Parathyroid adenoma (tissue), 2 donors: ENCODE results near the gene PALM2AKAP2.

Experiments used
- H2AFZ ChIP-seq: fragments of 300-600 bp; sonication (generic); one replicate; pipeline ENCODE4 v1.7.0; 2017; ENCODE audit warnings: antibody characterized with exemption, mild to moderate bottlenecking
- H3K27ac ChIP-seq: fragments of 300-600 bp; sonication (generic); one replicate; pipeline ENCODE4 v1.7.0; 2017
- H3K27me3 ChIP-seq: fragments of 300-600 bp; sonication (generic); one replicate; pipeline ENCODE4 v1.7.0; 2017; ENCODE audit warnings: low read length; ENCODE audit not compliant: control insufficient read depth, insufficient read depth
- H3K36me3 ChIP-seq: fragments of 300-600 bp; sonication (generic); one replicate; pipeline ENCODE4 v1.7.0; 2017; ENCODE audit warnings: low read length; ENCODE audit not compliant: control insufficient read depth, insufficient read depth
- H3K4me1 ChIP-seq: fragments of 300-600 bp; sonication (generic); one replicate; pipeline ENCODE4 v1.7.0; 2017; ENCODE audit warnings: control low read depth
- H3K4me2 ChIP-seq: fragments of 300-600 bp; sonication (generic); one replicate; pipeline ENCODE4 v1.7.0; 2017; ENCODE audit warnings: low read length
- H3K4me3 ChIP-seq: fragments of 300-600 bp; sonication (generic); one replicate; pipeline ENCODE4 v1.7.0; 2017; ENCODE audit warnings: low read depth, low read length
- H3K79me2 ChIP-seq: fragments of 300-600 bp; sonication (generic); one replicate; pipeline ENCODE4 v1.7.0; 2017; ENCODE audit warnings: control low read depth
- H3K9ac ChIP-seq: fragments of 300-600 bp; sonication (generic); one replicate; pipeline ENCODE4 v1.7.0; 2017; ENCODE audit warnings: mild to moderate bottlenecking
- H3K9me3 ChIP-seq: fragments of 300-600 bp; sonication (generic); one replicate; pipeline ENCODE4 v1.7.0; 2017; ENCODE audit warnings: low read length; ENCODE audit not compliant: control insufficient read depth
- TF ChIP-seq, protein P1 (sequence below): fragments of 300-600 bp; sonication (generic); IDR thresholded peaks from one replicate; pipeline ENCODE4 v1.7.0; 2017; ENCODE audit warnings: antibody characterized with exemption, mild to moderate bottlenecking
- donor health status: primary hyperparathyroidism.

Gene PALM2AKAP2

DNA sequence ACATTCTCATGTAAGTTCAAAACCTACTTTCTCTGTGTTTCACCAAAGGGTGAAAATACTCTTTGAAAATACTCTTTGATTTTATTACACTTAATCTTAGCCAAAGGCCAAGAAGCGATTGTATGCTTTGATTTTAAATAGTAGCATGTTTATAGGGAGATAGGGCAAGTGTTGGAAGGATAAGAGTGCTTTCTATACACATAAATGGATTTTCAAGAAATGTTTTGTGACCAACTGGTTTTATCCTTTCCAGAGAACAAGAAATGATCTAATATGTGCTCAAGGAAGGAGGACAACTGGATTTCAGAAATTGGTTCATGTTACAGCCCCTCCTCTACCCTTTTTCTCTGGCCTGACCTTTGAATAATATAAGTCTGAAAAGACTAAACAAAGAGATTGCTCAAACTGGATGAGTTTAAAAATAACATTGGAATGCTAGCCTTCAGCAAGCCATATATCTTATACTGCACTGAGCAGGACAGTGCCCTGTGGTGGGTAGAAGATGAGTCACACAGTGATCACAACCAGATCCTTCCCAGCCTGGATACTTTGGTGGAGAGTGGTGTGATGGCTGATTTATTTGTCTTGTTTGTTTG lies 13.1 kb downstream of the PALM2AKAP2 start:
- Histone ChIP-seq H3K36me3 (no peaks in the 10 kb centered on the region), H3K27ac (no peak overlapping the region), H2AFZ (no peak overlapping the region), H3K4me1 (no peaks in the 10 kb centered on the region), H3K79me2 (no peaks in the 10 kb centered on the region), H3K9ac (no peak overlapping the region), H3K27me3 (no peaks in the 10 kb centered on the region), H3K9me3 (no peaks in the 10 kb centered on the region), H3K4me3 (no peak overlapping the region), H3K4me2 (no peak overlapping the region)
- TF ChIP-seq, protein P1, sequence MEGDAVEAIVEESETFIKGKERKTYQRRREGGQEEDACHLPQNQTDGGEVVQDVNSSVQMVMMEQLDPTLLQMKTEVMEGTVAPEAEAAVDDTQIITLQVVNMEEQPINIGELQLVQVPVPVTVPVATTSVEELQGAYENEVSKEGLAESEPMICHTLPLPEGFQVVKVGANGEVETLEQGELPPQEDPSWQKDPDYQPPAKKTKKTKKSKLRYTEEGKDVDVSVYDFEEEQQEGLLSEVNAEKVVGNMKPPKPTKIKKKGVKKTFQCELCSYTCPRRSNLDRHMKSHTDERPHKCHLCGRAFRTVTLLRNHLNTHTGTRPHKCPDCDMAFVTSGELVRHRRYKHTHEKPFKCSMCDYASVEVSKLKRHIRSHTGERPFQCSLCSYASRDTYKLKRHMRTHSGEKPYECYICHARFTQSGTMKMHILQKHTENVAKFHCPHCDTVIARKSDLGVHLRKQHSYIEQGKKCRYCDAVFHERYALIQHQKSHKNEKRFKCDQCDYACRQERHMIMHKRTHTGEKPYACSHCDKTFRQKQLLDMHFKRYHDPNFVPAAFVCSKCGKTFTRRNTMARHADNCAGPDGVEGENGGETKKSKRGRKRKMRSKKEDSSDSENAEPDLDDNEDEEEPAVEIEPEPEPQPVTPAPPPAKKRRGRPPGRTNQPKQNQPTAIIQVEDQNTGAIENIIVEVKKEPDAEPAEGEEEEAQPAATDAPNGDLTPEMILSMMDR, result no peak

DNA sequence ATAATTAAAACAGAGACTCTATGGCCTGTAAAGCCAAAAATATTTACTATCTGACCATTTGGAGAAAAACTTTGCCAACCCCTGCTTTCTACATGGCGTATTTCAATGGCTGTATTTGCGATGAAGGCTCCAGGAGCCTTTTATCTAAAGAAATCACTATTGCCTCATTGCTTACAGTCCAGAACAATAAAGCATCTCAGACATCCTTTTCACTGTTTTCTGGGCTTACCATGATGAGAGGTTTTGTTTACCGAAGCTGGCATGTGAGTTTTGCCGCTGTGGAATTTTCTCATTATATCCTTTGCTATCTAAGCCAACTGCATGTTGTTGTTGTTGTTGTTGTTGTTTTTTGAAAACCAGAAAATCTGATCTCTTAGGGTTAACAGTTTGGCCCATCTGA lies 13.9 kb downstream of the PALM2AKAP2 start:
- no peak overlapping the region for H3K27ac ChIP-seq

DNA sequence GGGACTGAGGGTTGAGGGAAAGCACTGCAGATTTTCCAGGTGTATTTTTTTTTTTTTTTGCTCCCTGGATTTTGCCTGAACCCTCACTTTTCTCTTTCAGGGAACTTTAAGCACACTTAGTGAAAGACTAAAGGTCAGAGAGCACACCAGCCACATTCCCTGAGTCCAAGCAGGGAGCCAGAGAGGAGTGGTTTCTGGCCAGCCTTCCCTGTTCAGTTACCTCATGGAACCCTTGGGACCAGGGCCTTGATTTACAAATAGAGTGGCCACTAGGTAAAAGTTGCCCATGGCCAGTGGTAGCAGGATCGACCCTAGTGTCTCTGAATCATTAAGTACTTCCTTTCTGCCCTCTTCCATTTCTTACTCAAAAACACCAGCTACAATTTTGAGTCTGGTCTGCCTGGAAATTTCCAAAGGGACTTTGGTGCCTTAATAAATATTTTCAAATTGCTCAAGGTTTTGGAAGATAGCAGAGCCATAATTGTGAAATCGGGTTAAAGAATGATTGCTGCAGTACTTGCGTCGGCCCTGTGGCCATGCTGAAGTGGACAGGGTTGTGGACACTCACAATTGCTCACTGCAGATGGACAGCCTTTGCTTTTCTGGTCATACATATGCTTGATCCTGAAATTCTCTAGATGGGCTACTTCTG lies 14.5 kb downstream of the PALM2AKAP2 start:
- Histone ChIP-seq H3K27me3 (no peaks in the 10 kb centered on the region), H3K9me3 (no peaks in the 10 kb centered on the region), H3K4me3 (no peak overlapping the region), H3K4me1 (no peaks in the 10 kb centered on the region), H3K79me2 (no peaks in the 10 kb centered on the region), H3K9ac (no peak overlapping the region), H3K36me3 (no peaks in the 10 kb centered on the region), H3K27ac (no peak overlapping the region), H3K4me2 (no peak overlapping the region), H2AFZ (no peak overlapping the region)
- TF ChIP-seq, protein P1, result no peak

More for the DNA sequence above, 13.9 kb downstream of the PALM2AKAP2 start:
- H3K4me1 ChIP-seq, result no peaks in the 10 kb centered on the region
- H3K79me2 ChIP-seq, result no peaks in the 10 kb centered on the region
- TF ChIP-seq, protein P1, result no peak
- no peak overlapping the region for H3K4me2 ChIP-seq
- H3K27me3 ChIP-seq, result no peaks in the 10 kb centered on the region
- H3K36me3 ChIP-seq, result no peaks in the 10 kb centered on the region
- no peaks in the 10 kb centered on the region for H3K9me3 ChIP-seq
- no peak overlapping the region for H2AFZ ChIP-seq
- no peak overlapping the region for H3K9ac ChIP-seq
- H3K4me3 ChIP-seq, result no peak overlapping the region

DNA sequence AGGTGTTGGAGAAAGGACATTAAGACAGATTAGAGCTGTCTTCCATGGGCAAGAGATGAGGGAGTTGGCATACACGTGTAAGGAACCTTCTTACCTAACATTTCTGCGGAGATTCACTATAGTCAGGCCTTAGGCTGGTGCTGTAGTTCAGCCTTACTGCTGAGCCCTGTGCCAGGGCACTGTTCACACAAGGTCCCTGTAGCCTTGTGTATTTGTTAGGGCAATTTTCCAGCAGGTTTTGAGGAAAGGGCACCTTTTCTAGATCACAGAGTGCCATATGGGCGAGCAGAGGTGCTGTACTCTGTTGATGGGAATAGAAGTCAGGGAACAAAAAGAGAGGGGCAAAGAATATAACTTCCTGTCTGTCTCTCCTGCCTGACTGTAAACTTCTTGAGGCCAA lies 15.6 kb downstream of the PALM2AKAP2 start:
- H3K4me1 ChIP-seq, result no peaks in the 10 kb centered on the region
- no peak overlapping the region for H3K4me3 ChIP-seq
- TF ChIP-seq, protein P1, result no peak
- no peak overlapping the region for H3K27ac ChIP-seq
- H2AFZ ChIP-seq, result no peak overlapping the region
- H3K9ac ChIP-seq, result no peak overlapping the region
- H3K36me3 ChIP-seq, result no peaks in the 10 kb centered on the region
- no peak overlapping the region for H3K4me2 ChIP-seq
- no peaks in the 10 kb centered on the region for H3K27me3 ChIP-seq
- H3K79me2 ChIP-seq, result no peaks in the 10 kb centered on the region
- no peaks in the 10 kb centered on the region for H3K9me3 ChIP-seq

DNA sequence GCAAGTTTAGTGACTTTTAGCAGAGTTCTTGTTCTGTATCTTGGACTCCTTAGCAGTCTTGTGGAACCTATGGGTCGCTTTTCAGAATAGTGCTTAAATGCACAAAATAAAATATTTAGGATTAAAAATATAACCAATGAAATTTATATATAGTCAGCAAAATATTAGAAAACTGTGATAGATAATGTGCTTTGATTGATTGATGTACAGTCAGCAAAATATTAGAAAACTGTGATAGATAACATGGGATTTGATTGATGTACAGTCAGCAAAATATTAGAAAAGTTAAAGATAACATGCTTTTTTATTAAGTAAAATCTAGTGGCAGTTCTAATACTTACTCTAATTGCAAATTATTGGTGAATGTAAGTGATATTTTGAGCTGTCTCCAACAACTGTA lies 16.1 kb downstream of the PALM2AKAP2 start:
- H2AFZ ChIP-seq, result no peak overlapping the region
- no peaks in the 10 kb centered on the region for H3K4me1 ChIP-seq
- no peak overlapping the region for H3K4me2 ChIP-seq
- H3K79me2 ChIP-seq, result no peaks in the 10 kb centered on the region
- no peaks in the 10 kb centered on the region for H3K9me3 ChIP-seq
- no peak overlapping the region for H3K27ac ChIP-seq
- no peak overlapping the region for H3K9ac ChIP-seq
- TF ChIP-seq, protein P1, result no peak
- H3K4me3 ChIP-seq, result no peak overlapping the region
- no peaks in the 10 kb centered on the region for H3K36me3 ChIP-seq
- H3K27me3 ChIP-seq, result no peaks in the 10 kb centered on the region
